Spinal cord (tissue), 10 donors: ENCODE measurements around the gene NREP. TPM values are rescaled to one million over a fixed set of nuclear protein-coding genes. Genes with fewer than 3 reads are reported as not detected.

Experiments
- DNase-seq, 6 donors: peaks; one replicate each; pipeline versions ENCODE4 v3.0.0 to v3.0.0-alpha.2; 2013 to 2015; ENCODE audit warnings: low spot score in 6 of 6, low read depth in 4 of 6
- H3K27ac ChIP-seq: one replicate; pipeline ENCODE4 v1.5.1; 2013; ENCODE audit warnings: low read depth, low read length, control low read depth
- H3K27me3 ChIP-seq: one replicate; pipeline ENCODE4 v1.6.1; 2013; ENCODE audit warnings: low read length; ENCODE audit not compliant: control insufficient read depth, insufficient read depth
- H3K36me3 ChIP-seq: one replicate; pipeline ENCODE4 v1.6.1; 2013; ENCODE audit warnings: low read length; ENCODE audit not compliant: control insufficient read depth, insufficient read depth
- H3K4me1 ChIP-seq: one replicate; pipeline ENCODE4 v1.6.1; 2013; ENCODE audit warnings: low read length; ENCODE audit not compliant: control insufficient read depth, insufficient read depth
- H3K4me3 ChIP-seq: one replicate; pipeline ENCODE4 v1.5.1; 2013; ENCODE audit warnings: low read depth, low read length, control low read depth
- H3K9me3 ChIP-seq: one replicate; pipeline ENCODE4 v1.6.1; 2013; ENCODE audit warnings: low read length; ENCODE audit not compliant: control insufficient read depth, insufficient read depth
- WGBS: methylation state at CpG from one replicate; pipeline ENCODE4 v1.1.5; 2013; ENCODE audit warnings: missing lambda C conversion rate; ENCODE audit not compliant: insufficient coverage; 5-methylcytosine and 5-hydroxymethylcytosine counted together
- polyA plus RNA-seq, 2 donors: library from polyadenylated mRNA; unstranded; fragments of 120-200 nt; gene quantifications; one replicate each; pipeline ENCODE4 v1.2.1, GENCODE V29; 2013; ENCODE audit not compliant: insufficient read length in 2 of 2
- total RNA-seq, 2 donors: library from RNA; depleted of rRNA in 1 of 2; stranded (reverse); fragments of 120-200 nt in 1 of 2; fragments of >200 nt in 1 of 2; gene quantifications; one replicate each; pipeline versions ENCODE4 v1.2.3 to v1.2.4, GENCODE V29; 2013 to 2014
- donor health status: healthy.

NREP gene
- total and polyA plus RNA-seq, 4 donors: 408 to 982 (median 715) TPM

DNA sequence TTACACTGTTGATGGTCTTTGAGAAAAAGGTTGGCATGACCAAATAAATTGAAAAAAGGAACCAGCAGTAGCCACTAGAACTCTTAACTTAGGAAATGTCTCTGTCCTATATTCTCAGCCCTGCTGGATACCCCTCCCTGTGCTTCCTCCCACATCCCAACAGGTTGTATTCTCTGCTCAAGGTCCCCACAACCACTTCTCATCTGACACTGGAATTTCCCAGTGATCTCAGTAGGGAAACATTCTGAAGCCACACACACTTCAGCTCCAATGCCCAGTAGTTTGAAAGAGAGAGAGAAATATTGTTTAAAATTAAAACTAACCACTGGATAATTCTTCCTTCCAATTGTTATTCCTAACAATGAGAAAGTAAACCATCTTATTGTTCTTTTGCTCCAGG, 30.0 kb upstream of the NREP start:
- Histone ChIP-seq H3K36me3 (no peaks in the 10 kb centered on the region), H3K27me3 (no peaks in the 10 kb centered on the region), H3K4me1 (no peaks in the 10 kb centered on the region), H3K9me3 (no peaks in the 10 kb centered on the region), H3K27ac (no peak overlapping the region), H3K4me3 (no peak overlapping the region)
- DNase-seq: no peak

DNA sequence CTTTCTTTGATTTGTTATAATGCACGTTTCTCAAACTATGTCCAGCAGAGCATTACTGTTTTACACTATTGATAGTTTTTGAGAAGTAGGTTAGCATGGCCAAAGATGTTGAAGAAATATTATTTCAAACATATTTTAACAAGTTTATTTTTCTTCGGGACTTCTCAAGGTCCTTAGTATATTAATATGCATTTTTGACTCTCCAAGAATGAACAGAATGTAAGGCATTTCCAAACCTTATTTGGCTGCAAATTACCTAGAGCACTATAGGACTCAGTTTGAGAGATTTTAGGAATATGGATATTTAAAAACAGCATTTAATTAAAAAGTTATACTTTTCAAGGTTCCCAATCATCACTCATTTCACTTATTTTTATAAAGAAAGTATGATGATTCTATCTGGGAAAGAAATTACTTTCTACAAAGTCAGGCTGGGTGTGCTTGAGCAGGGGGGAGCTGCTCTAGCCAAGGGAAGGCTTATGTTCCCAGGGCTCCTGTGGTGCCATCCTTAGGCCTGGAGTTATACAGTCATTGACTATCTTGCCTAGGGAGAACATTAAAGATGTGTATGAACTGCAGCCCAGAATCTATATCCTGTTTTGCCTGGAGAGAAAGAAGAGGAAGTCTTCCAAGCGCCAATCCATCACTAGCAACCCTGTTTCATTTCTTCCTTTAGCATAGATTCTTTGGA, 27.6 kb upstream of the NREP start:
- H3K4me3 ChIP-seq: no peak overlapping the region
- H3K4me1 ChIP-seq: no peaks in the 10 kb centered on the region
- H3K27me3 ChIP-seq: no peaks in the 10 kb centered on the region
- no CpG with 5 or more reads among the region's 3 CpGs for WGBS
- H3K27ac ChIP-seq: no peak overlapping the region
- no peak for DNase-seq
- H3K36me3 ChIP-seq: no peaks in the 10 kb centered on the region
- H3K9me3 ChIP-seq: no peaks in the 10 kb centered on the region

GRCh38 chr5:111783537-111783936, 26.5 kb upstream of the NREP start:
- no CpG with 5 or more reads among the region's 3 CpGs for WGBS
- Histone ChIP-seq H3K36me3 (no peaks in the 10 kb centered on the region), H3K27ac (no peak overlapping the region), H3K4me1 (no peaks in the 10 kb centered on the region), H3K4me3 (no peak overlapping the region), H3K27me3 (no peaks in the 10 kb centered on the region), H3K9me3 (no peaks in the 10 kb centered on the region)
- DNase-seq: no peak

DNA sequence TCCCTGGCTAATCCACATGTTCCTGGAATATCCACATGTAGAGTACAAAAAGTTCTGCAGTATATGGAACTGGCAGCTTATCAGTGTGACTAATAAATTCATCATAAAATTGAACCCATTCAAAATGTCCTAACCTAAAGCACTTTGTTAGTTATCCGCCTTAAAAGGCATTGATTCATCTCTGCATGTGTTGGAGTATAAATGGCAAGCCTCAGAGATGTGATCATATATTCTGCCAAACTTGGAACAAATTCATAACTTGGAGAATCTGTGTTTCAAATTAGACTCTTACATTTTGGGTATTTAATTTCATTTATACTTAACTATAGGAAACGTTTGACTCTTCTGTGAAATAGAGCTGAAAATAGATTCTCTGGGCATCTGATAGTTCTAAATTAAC, 25.2 kb upstream of the NREP start:
- no peaks in the 10 kb centered on the region for H3K27me3 ChIP-seq
- WGBS: no CpG with 5 or more reads among the region's 2 CpGs
- no peak overlapping the region for H3K4me3 ChIP-seq
- no peaks in the 10 kb centered on the region for H3K36me3 ChIP-seq
- peak in 1 of 6 donors; percentile 74 for DNase-seq
- no peaks in the 10 kb centered on the region for H3K9me3 ChIP-seq
- H3K27ac ChIP-seq: no peak overlapping the region
- no peaks in the 10 kb centered on the region for H3K4me1 ChIP-seq

GRCh38 chr5:111781200-111781599, 24.2 kb upstream of the NREP start:
- Histone ChIP-seq H3K4me3 (no peak overlapping the region), H3K9me3 (no peaks in the 10 kb centered on the region), H3K27ac (no peak overlapping the region), H3K36me3 (no peaks in the 10 kb centered on the region), H3K4me1 (no peaks in the 10 kb centered on the region), H3K27me3 (no peaks in the 10 kb centered on the region)
- WGBS: 55% methylated on average over 5 of the region's 6 CpGs
- peak in 2 of 6 donors; percentile 38 to 48 for DNase-seq

- peak in 2 of 6 donors; percentile 52 to 55 for DNase-seq
- no peak overlapping the region for H3K27ac ChIP-seq
- H3K27me3 ChIP-seq: no peaks in the 10 kb centered on the region
- H3K4me3 ChIP-seq: no peak overlapping the region
- H3K4me1 ChIP-seq: no peaks in the 10 kb centered on the region
- no CpG with 5 or more reads among the region's 4 CpGs for WGBS
- no peaks in the 10 kb centered on the region for H3K9me3 ChIP-seq
- no peaks in the 10 kb centered on the region for H3K36me3 ChIP-seq
Measured at GRCh38 chr5:111779922-111780292, 22.9 kb upstream of the NREP start.

- no peak overlapping the region for H3K4me3 ChIP-seq
Measured at GRCh38 chr5:111779260-111779921, 22.4 kb upstream of the NREP start.

GRCh38 chr5:111776913-111777781, 20.2 kb upstream of the NREP start:
- H3K27ac ChIP-seq: no peak overlapping the region
- no peaks in the 10 kb centered on the region for H3K36me3 ChIP-seq
- no peaks in the 10 kb centered on the region for H3K9me3 ChIP-seq
- no peaks in the 10 kb centered on the region for H3K4me1 ChIP-seq
- H3K4me3 ChIP-seq: no peak overlapping the region
- no peak for DNase-seq
- WGBS: 60% methylated on average over 1 of the region's 6 CpGs
- H3K27me3 ChIP-seq: no peaks in the 10 kb centered on the region

More at GRCh38 chr5:111779260-111779921, 22.4 kb upstream of the NREP start:
- H3K4me1 ChIP-seq: no peaks in the 10 kb centered on the region
- no peaks in the 10 kb centered on the region for H3K27me3 ChIP-seq
- no peak overlapping the region for H3K27ac ChIP-seq
- no peak for DNase-seq
- H3K36me3 ChIP-seq: no peaks in the 10 kb centered on the region
- WGBS: no CpG with 5 or more reads among the region's 3 CpGs
- no peaks in the 10 kb centered on the region for H3K9me3 ChIP-seq

DNA sequence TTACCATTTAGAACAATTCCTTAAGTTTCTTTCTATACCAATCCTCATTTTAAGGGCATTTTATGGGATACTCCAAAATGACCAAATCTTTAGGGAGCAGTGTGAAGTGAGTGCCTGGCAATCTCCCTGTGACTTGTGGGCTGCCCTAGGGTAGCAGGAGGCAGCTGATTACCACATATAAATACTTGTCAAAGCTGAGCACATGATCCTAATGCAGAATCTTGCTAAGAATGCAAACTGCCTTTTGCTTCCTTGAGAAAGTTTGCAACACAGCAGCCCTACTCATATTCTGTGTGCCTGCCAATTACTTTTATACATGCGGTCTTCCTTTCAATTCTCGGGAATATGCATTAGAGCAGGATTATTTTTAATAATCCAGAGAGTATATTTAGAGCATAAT, 18.2 kb upstream of the NREP start:
- Histone ChIP-seq H3K4me3 (no peak overlapping the region), H3K36me3 (no peaks in the 10 kb centered on the region), H3K4me1 (no peaks in the 10 kb centered on the region), H3K27ac (no peak overlapping the region), H3K27me3 (no peaks in the 10 kb centered on the region), H3K9me3 (no peaks in the 10 kb centered on the region)
- no peak for DNase-seq
- WGBS: no CpG with 5 or more reads among the region's 2 CpGs
